Stomach (tissue), 19 donors: ENCODE data around the gene CENPN. TPM values are rescaled to one million over a fixed set of nuclear protein-coding genes. Genes with fewer than 3 reads are reported as not detected.
A peak's percentile ranks its signal among the peaks of the same experiment; 100 is the strongest.

ENCODE experiments used
- DNase-seq, 2 donors: peaks; one replicate each; pipeline versions ENCODE4 v3.0.0 to v3.0.0-alpha.2; 2013 to 2019
- H3K27ac ChIP-seq, 5 donors: fragments of 200-600 bp in 4 of 5; sonication (generic) in 4 of 5; one replicate each; pipeline ENCODE4 v1.5.1; 2013 to 2019; ENCODE audit warnings: mild to moderate bottlenecking in 1 of 5, moderate library complexity in 1 of 5
- H3K27me3 ChIP-seq, 3 donors: fragments of 200-600 bp; sonication (generic); one replicate each; pipeline ENCODE4 v1.5.1; 2017 to 2019; ENCODE audit warnings: mixed run types in 1 of 3
- H3K36me3 ChIP-seq, 4 donors: fragments of 200-600 bp; sonication (generic); 1 replicate in 3 of 4; 2 replicates in 1 of 4; pipeline ENCODE4 v1.5.1; 2016 to 2019
- H3K4me1 ChIP-seq, 4 donors: fragments of 200-600 bp; sonication (generic); one replicate each; pipeline ENCODE4 v1.5.1; 2016 to 2019
- H3K4me3 ChIP-seq, 4 donors: fragments of 200-600 bp; sonication (generic) in 3 of 4; one replicate each; pipeline ENCODE4 v1.5.1; 2016 to 2019; ENCODE audit warnings: mild to moderate bottlenecking in 1 of 4
- H3K9me3 ChIP-seq, 4 donors: fragments of 200-600 bp; sonication (generic); one replicate each; pipeline ENCODE4 v1.5.1; 2016 to 2019
- CTCF ChIP-seq, 7 experiments: fragments of 450-650 bp in 4 of 7; fragments of 200-600 bp in 3 of 7; sonication (generic) in 3 of 7; IDR thresholded peaks; one replicate each; pipeline ENCODE4 v1.5.1; 2016 to 2019; ENCODE audit warnings: antibody characterized with exemption in 7 of 7, control low read depth in 2 of 7, mild to moderate bottlenecking in 1 of 7
- EP300 ChIP-seq: sonication (generic); formaldehyde crosslinking; IDR thresholded peaks from one replicate; pipeline ENCODE4 v1.6.1; 2017; ENCODE audit warnings: antibody characterized with exemption
- POLR2A ChIP-seq, 4 donors: fragments of 450-650 bp; IDR thresholded peaks; one replicate each; pipeline ENCODE4 v1.6.1; 2016; ENCODE audit warnings: antibody characterized with exemption in 4 of 4, control low read depth in 2 of 4, mild to moderate bottlenecking in 1 of 4, moderate library complexity in 1 of 4
- POLR2AphosphoS5 ChIP-seq, 3 donors: sonication (generic); formaldehyde crosslinking; IDR thresholded peaks; one replicate each; pipeline ENCODE4 v1.6.1; 2016; ENCODE audit warnings: antibody characterized with exemption in 3 of 3
- WGBS, 5 donors: extraction: QIAGEN DNeasy Blood & Tissue Kit in 3 of 5; methylation state at CpG; one replicate each; pipeline versions ENCODE4 v1.1.5 to v1.1.7; 2013 to 2018; 5-methylcytosine and 5-hydroxymethylcytosine counted together
- intact Hi-C: fragments of 100-400 bp; cut with DNase I; formaldehyde crosslinking; loops from one replicate; pipeline ENCODE4 v1.15.1; 2023; ENCODE audit warnings: low total_unique reads
- long read RNA-seq, 10 donors: transcript quantifications; one replicate each; lab custom pipeline, GENCODE V29; 2026
- polyA plus RNA-seq, 3 donors: library from polyadenylated mRNA; stranded (reverse); fragments of 200-250 nt; gene quantifications; one replicate each; pipeline ENCODE4 v1.2.3, GENCODE V29; 2013
- total RNA-seq, 5 donors: library from RNA; depleted of rRNA; stranded (reverse); fragments of >200 nt; gene quantifications; one replicate each; pipeline versions ENCODE4 v1.1.0 to v1.2.3, GENCODE V29; 2014 to 2016
- donor health status: healthy with polysubstance abuse.
- donor health status: Bipolar disorder and iron deficiency.
- donor health status: healthy.

The CENPN gene
- total RNA-seq (10 to 100 TPM in 2 of 5 donors, 1 to 10 TPM in 2, not detected in 1; 1.8 to 18.4 (median 9.3) TPM), polyA plus RNA-seq (10 to 100 TPM in 2 of 3 donors, 1 to 10 TPM in 1; 5.0 to 20.0 (median 13.2) TPM)
- long read RNA-seq, donor 1, partial matches to known transcripts: 0 of 1 reads
- long read RNA-seq, donor 1, other reads (novel, unspliced or antisense): 0 of 1 reads
- long read RNA-seq, donor 2, partial matches to known transcripts: 0 of 2 reads
- long read RNA-seq, donor 2, other reads (novel, unspliced or antisense): 0 of 2 reads
- long read RNA-seq, donor 3, partial matches to known transcripts: 0 of 4 reads
- long read RNA-seq, donor 3, other reads (novel, unspliced or antisense): 0 of 4 reads
- long read RNA-seq, donor 4, partial matches to known transcripts: 0 of 2 reads
- long read RNA-seq, donor 4, other reads (novel, unspliced or antisense): 0 of 2 reads
- long read RNA-seq, donor 5, transcript CENPN-201 (7 exons, 1,398 nt): major isoform, 5 of 6 reads
- long read RNA-seq, donor 5, partial matches to known transcripts: 0 of 6 reads
- long read RNA-seq, donor 5, other reads (novel, unspliced or antisense): 0 of 6 reads
- long read RNA-seq, donor 6, transcript CENPN-201 (7 exons, 1,398 nt): major isoform, 7 of 10 reads
- long read RNA-seq, donor 6, partial matches to known transcripts: 0 of 10 reads
- long read RNA-seq, donor 6, other reads (novel, unspliced or antisense): 0 of 10 reads
- long read RNA-seq, donor 7, partial matches to known transcripts: 5 of 10 reads
- long read RNA-seq, donor 7, other reads (novel, unspliced or antisense): 0 of 10 reads
- long read RNA-seq, donor 8, transcript CENPN-201 (7 exons, 1,398 nt): major isoform, 8 of 13 reads
- long read RNA-seq, donor 8, partial matches to known transcripts: 5 of 13 reads
- long read RNA-seq, donor 8, other reads (novel, unspliced or antisense): 0 of 13 reads
- long read RNA-seq, donor 9, transcript CENPN-201 (7 exons, 1,398 nt): major isoform, 6 of 8 reads
- long read RNA-seq, donor 9, partial matches to known transcripts: 0 of 8 reads
- long read RNA-seq, donor 9, other reads (novel, unspliced or antisense): 0 of 8 reads
- long read RNA-seq, donor 10, transcript CENPN-201 (7 exons, 1,398 nt): major isoform, 6 of 6 reads
- long read RNA-seq, donor 10, partial matches to known transcripts: 0 of 6 reads
- long read RNA-seq, donor 10, other reads (novel, unspliced or antisense): 0 of 6 reads

GRCh38 chr16:81006813-81007695 is at the start of gene CENPN, which contains the start of gene CMC2:
Gene CENPN, plus strand, starts transcription at chr16:81007214. Its CDS starts 4,726 bp downstream, at chr16:81011940.
Gene CMC2, minus strand, starts transcription at chr16:81006885. Its CDS starts 9,491 bp downstream, at chr16:80997394.
- WGBS, 5 donors: 0 to 1% (median 1%) methylated on average over 9 to 75 of the region's 75 CpGs
- no peaks in the 10 kb centered on the region for H3K27me3 ChIP-seq
- peak within 1 kb of the TSS; percentile 95 to 99 (median 98) for H3K27ac ChIP-seq
- H3K36me3 ChIP-seq: peaks cover 0 to 1% (median 0%) of the 10 kb centered on the region in 4 donors
- no peaks in the 10 kb centered on the region for H3K9me3 ChIP-seq
- H3K4me3 ChIP-seq: peak within 1 kb of the TSS; percentile 68 to 90 (median 88)
- peak; percentile 99 to 100 for DNase-seq
- peaks cover 28 to 42% (median 37%) of the 10 kb centered on the region in 4 donors for H3K4me1 ChIP-seq
- no peak for TF ChIP-seq EP300
- no peak for TF ChIP-seq CTCF (IDR thresholded peaks at IDR 0.05)
- TF ChIP-seq POLR2AphosphoS5 (IDR thresholded peaks at IDR 0.05): peak; percentile 87 to 96 (median 91)
- TF ChIP-seq POLR2A (IDR thresholded peaks at IDR 0.05): peak in 2 of 4 donors; percentile 20 to 77
- intact Hi-C loops: no loop called here

GRCh38 chr16:80958284-80958683 is 48.7 kb upstream of the CENPN start:
- H3K27ac ChIP-seq: no peak overlapping the region
- intact Hi-C loops: no loop called here
- no peak for TF ChIP-seq EP300
- TF ChIP-seq POLR2A (IDR thresholded peaks at IDR 0.05): no peak
- H3K36me3 ChIP-seq: no peaks in the 10 kb centered on the region
- no peaks in the 10 kb centered on the region for H3K4me1 ChIP-seq
- no peak for DNase-seq
- no peaks in the 10 kb centered on the region for H3K27me3 ChIP-seq
- H3K4me3 ChIP-seq: no peak overlapping the region
- peaks cover 3 to 48% (median 30%) of the 10 kb centered on the region in 4 donors for H3K9me3 ChIP-seq

- no peak overlapping the region for H3K27ac ChIP-seq
- peaks cover 3 to 33% (median 20%) of the 10 kb centered on the region in 4 donors for H3K9me3 ChIP-seq
- no peaks in the 10 kb centered on the region for H3K36me3 ChIP-seq
- 59 to 83% (median 79%) methylated on average over 2 of the region's 2 CpGs for WGBS, 5 donors
- H3K4me1 ChIP-seq: no peaks in the 10 kb centered on the region
- no peak for TF ChIP-seq POLR2A (IDR thresholded peaks at IDR 0.05)
- TF ChIP-seq CTCF (IDR thresholded peaks at IDR 0.05): no peak
- no peak for TF ChIP-seq POLR2AphosphoS5 (IDR thresholded peaks at IDR 0.05)
- no peak for TF ChIP-seq EP300
- no peak for DNase-seq
- intact Hi-C loops: no loop called here
- no peaks in the 10 kb centered on the region for H3K27me3 ChIP-seq
- no peak overlapping the region for H3K4me3 ChIP-seq
These were observed 44.1 kb upstream of the CENPN start for GRCh38 chr16:80962879-80963278.

- intact Hi-C loops: no loop called here
- Histone ChIP-seq H3K4me1 (no peaks in the 10 kb centered on the region), H3K36me3 (peaks cover 0 to 8% (median 3%) of the 10 kb centered on the region in 4 donors), H3K9me3 (peaks cover 0 to 18% (median 8%) of the 10 kb centered on the region in 4 donors), H3K27me3 (no peaks in the 10 kb centered on the region), H3K27ac (no peak overlapping the region), H3K4me3 (no peak overlapping the region)
- no peak for DNase-seq
- no peak for TF ChIP-seq EP300
- TF ChIP-seq POLR2AphosphoS5 (IDR thresholded peaks at IDR 0.05): no peak
- TF ChIP-seq POLR2A (IDR thresholded peaks at IDR 0.05): no peak
- no peak for TF ChIP-seq CTCF (IDR thresholded peaks at IDR 0.05)
- 37 to 57% (median 43%) methylated on average over 2 of the region's 2 CpGs for WGBS, 5 donors
These were observed 42.7 kb upstream of the CENPN start for GRCh38 chr16:80964351-80964750.
